RKO (cell line): ENCODE measurements around the gene PHYKPL.
A peak's percentile ranks its signal among the peaks of the same experiment; 100 is the strongest.

ENCODE experiments used
- DNase-seq: peaks from one replicate; pipeline ENCODE4 v3.0.0-alpha.2; 2016; ENCODE audit warnings: low spot score

Gene PHYKPL

GRCh38 chr5:178232124-178232919, at the start of gene PHYKPL:
PHYKPL (minus strand) TSS chr5:178232802; CDS start chr5:178232550, 252 bp downstream.
- peak; percentile 76 for DNase-seq

DNA sequence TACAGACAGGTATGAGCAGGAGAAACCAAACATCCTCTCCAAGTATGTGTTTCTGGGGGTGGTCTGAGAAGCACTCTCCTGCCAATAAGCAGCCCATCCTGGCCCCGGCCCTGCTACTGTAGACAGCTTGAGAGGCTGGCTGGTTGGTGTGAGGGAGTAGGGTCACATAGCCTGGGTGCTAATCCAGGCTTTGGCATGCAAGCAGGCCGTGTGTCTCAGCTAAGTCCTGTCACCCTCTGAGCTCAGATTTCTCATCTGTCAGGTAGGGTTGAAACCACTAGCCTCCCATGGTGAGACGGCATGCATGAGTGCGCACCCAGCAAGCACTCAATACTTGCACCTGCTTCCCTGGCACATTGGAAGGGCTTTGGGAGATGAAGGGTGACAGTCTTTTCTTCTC, 49.8 kb upstream of the PHYKPL start:
- no peak for DNase-seq

DNA sequence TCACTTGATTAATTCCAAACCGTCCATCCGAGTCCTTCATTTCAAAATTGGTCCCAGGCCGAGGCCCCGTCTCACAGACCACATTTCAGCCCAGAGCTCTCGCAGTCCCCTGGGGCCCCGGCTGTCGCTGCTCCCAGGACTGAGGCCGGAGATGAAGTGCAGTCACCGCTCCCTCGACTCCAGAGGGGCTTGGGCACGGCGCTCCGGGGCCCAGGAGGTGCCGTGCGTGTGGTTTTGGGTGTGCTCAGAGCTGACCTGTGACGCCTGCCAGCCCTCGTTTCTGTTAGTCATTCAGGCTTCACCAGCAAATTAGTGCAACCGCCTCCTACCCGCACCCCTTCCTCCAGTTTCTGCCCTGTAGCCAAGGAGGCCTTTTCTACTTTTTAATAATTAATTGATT, 48.7 kb upstream of the PHYKPL start:
- DNase-seq: no peak

- DNase-seq: no peak
Measured at GRCh38 chr5:178280631-178281030, 48.0 kb upstream of the PHYKPL start.

GRCh38 chr5:178279723-178280438, 47.3 kb upstream of the PHYKPL start:
- peak; percentile 66 for DNase-seq

- DNase-seq: no peak
Measured at GRCh38 chr5:178279026-178279722, 46.6 kb upstream of the PHYKPL start.

GRCh38 chr5:178278358-178279023, 45.9 kb upstream of the PHYKPL start:
- DNase-seq: no peak

- DNase-seq: no peak
Measured at GRCh38 chr5:178277866-178278265, 45.3 kb upstream of the PHYKPL start.

DNA sequence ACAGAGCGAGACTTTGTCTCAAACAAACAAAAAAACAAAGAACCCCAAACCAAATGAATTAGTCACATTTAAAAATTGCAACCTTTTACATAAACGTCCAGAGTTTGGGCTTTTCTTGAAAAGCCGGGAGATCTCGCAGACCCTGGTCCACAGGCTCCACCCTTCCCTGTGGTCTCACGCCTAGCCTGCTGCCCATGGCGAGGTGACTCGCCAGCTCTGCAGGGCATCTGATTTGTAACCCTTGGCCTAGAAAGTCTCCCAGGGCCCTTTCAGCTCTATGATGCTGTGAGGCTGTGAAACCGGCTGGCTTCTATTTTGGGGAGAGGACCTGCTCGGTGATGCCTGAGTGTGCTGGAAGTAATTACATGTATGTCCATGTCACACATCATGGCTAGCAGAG, 44.7 kb upstream of the PHYKPL start:
- no peak for DNase-seq

- DNase-seq: no peak
Measured at GRCh38 chr5:178274781-178275537, 42.4 kb upstream of the PHYKPL start.

- no peak for DNase-seq
Measured at GRCh38 chr5:178273665-178274541, 41.3 kb upstream of the PHYKPL start.

DNA sequence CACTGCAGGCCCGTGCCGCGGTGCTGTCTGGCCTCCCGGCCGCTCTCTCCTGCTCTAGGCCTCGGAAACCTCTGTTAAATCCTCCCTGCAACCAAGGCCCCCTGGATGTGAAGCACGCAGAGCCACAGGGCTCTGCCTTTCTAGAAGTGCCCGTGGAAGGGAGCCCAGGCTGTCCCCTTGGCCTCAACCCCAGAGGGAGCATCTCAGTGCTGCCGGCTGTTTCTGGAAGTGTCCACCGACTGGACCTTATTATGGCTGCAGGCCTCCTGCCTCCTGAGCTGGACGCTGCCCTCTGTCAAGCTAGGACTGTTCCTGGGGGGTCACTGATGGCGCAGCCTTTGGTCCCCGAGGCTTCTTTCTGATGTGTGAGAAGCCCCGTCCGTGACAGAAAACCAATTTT, 40.4 kb upstream of the PHYKPL start:
- no peak for DNase-seq

- no peak for DNase-seq
Measured at GRCh38 chr5:178272591-178272990, 40.0 kb upstream of the PHYKPL start.

DNA sequence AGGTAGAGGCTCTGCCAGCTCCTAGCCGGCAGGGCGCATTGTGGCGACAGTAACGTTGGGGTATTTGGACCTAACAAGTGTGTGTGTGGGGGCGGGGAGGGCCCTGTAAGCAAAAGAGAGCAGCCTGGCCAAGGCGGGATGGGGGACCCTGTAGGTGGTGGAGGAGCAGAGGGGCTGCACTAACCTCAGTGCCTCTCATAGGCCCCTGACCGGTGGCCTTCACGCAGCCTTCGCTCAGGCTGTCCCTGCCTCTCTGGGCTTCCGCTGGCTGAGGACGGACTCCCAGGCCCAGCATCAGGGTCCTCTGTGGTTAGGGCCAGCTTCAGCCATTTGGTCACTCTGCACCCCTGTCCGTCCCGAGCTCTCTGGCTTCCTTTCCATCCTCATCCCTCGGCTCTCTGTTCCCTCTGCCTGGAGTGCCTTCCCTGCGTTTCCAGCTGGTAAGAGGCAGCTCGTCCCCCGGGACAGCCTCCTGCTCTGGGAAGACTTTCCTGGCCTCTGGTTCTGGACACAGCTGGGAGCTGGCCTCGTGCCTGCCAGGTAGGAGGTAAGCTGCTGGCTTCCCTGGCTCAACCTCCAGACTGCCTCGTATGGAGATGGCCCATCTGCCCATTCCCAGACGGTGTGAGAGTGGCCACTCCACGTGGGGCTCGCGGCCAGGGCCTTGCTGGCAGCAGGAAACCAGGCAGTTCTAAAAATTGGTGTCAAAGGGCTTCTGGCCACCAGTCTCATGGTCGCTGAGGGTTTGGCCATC, 39.3 kb upstream of the PHYKPL start:
- no peak for DNase-seq

- no peak for DNase-seq
Measured at GRCh38 chr5:178271231-178271630, 38.6 kb upstream of the PHYKPL start.

GRCh38 chr5:178269499-178269898, 36.9 kb upstream of the PHYKPL start:
- no peak for DNase-seq

DNA sequence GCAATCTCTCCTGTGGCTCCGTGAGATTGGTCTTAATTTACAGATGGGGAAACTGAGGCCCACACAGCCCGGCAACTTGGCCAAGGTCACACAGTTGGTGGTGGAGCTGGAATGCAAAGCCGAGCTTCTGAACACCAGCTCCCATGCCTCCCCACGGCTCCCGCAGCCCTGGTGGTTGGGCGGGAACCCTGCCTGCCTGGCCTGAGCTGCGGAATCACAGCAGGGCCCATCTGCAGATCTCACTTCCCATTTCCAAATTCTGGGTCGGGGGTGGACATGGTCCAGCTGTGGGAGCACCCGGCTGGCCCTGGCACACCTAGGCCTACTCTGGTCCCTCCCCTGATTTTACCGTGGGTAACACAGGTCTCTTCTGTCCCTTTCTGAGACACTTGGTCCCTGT, 35.3 kb upstream of the PHYKPL start:
- DNase-seq: no peak

GRCh38 chr5:178267245-178267644, 34.6 kb upstream of the PHYKPL start:
- no peak for DNase-seq

DNA sequence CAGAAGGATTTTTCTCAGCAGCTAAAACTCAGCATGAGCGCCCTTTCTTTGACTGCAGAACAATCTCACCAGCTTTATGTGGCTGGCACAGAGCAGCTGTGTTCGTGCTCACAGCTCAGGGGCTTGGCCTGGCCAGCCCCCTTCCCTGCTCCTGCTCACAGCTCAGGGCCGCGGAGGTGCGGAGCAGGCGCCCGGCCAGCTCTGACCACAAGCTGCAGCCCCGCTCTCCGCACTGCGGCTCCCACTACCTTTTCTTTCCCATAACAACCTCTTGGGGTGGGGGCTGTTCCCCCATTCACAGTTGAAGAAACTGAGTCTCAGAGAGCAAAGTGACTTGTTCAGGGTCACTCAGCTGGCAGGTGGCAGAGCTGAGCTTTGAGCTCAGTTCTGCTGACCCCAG, 34.0 kb upstream of the PHYKPL start:
- DNase-seq: no peak

DNA sequence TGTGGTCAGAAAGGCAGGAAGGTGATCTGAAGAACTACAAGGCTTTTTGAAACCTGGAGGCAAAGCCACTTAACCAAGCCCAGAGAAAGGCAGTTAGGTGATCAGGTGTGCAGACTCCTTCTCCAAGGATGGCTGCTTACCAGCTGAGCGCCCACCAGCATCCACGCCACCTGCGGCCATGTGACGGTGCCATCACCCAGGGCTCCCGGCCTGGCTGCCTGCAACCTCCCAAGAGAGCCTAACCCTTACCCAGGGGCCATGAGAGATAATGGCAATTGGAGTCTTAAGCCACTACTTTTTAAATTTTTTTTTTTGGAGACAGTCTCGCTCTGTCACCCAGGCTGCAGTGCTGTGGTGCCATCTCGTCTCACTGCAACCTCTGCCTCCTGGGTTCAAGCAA, 33.1 kb upstream of the PHYKPL start:
- DNase-seq: no peak
